Gastrocnemius medialis (tissue), 4 donors: ENCODE data around the gene NDC1. TPM values are rescaled to one million over a fixed set of nuclear protein-coding genes. Genes with fewer than 3 reads are reported as not detected.
A peak's percentile ranks its signal among the peaks of the same experiment; 100 is the strongest.

Experiments
- ATAC-seq, 2 donors: fragments of 150-250 bp; one replicate each; pipeline ENCODE4 v1.9.1; 2016
- DNase-seq, 2 donors: peaks; one replicate each; pipeline ENCODE4 v3.0.0-alpha.2; 2019
- H3K27ac ChIP-seq, 4 donors: fragments of 200-600 bp; sonication (generic); 1 replicate in 1 of 4; 2 replicates in 3 of 4; pipeline ENCODE4 v1.5.1; 2016 to 2018; ENCODE audit warnings: mild to moderate bottlenecking in 2 of 4, moderate library complexity in 1 of 4
- H3K27me3 ChIP-seq, 3 donors: fragments of 200-600 bp; sonication (generic) in 2 of 3; 1 replicate in 1 of 3; 2 replicates in 2 of 3; pipeline versions ENCODE4 v1.5.1 to v1.6.0; 2016 to 2019; ENCODE audit warnings: mild to moderate bottlenecking in 1 of 3, moderate library complexity in 1 of 3
- H3K36me3 ChIP-seq, 2 donors: fragments of 200-600 bp; sonication (generic) in 1 of 2; one replicate each; pipeline ENCODE4 v1.5.1; 2017 to 2018
- H3K4me1 ChIP-seq, 2 donors: fragments of 200-600 bp; sonication (generic) in 1 of 2; one replicate each; pipeline ENCODE4 v1.5.1; 2016 to 2017; ENCODE audit warnings: mild to moderate bottlenecking in 2 of 2
- H3K4me3 ChIP-seq, 4 donors: fragments of 200-600 bp; sonication (generic) in 3 of 4; 1 replicate in 1 of 4; 2 replicates in 3 of 4; pipeline ENCODE4 v1.5.1; 2016 to 2019; ENCODE audit warnings: mild to moderate bottlenecking in 2 of 4
- H3K9me3 ChIP-seq, 3 donors: fragments of 200-600 bp; sonication (generic) in 2 of 3; 1 replicate in 1 of 3; 2 replicates in 2 of 3; pipeline ENCODE4 v1.5.1; 2016 to 2019
- CTCF ChIP-seq, 5 experiments: fragments of 450-650 bp in 3 of 5; fragments of 200-600 bp in 2 of 5; sonication (generic) in 2 of 5; IDR thresholded peaks in 4 of 5; conservative IDR thresholded peaks in 1 of 5; 1 replicate in 4 of 5; 2 replicates in 1 of 5; pipeline ENCODE4 v1.5.1; 2016 to 2019; ENCODE audit warnings: antibody characterized with exemption in 5 of 5, mild to moderate bottlenecking in 3 of 5, moderate library complexity in 3 of 5
- POLR2A ChIP-seq, 2 donors: fragments of 450-650 bp; IDR thresholded peaks; one replicate each; pipeline ENCODE4 v1.6.1; 2017; ENCODE audit warnings: antibody characterized with exemption in 2 of 2, mild to moderate bottlenecking in 2 of 2, moderate library complexity in 2 of 2
- in situ Hi-C, 4 donors: fragments of 200-750 bp; cut with MboI; loops; one replicate each; pipeline versions ENCODE4 v1.15.0 to v1.8.0; 2017; ENCODE audit warnings: low sequenced_read_pairs in 4 of 4
- intact Hi-C: fragments of 100-400 bp; cut with DNase I; formaldehyde crosslinking; loops from one replicate; pipeline ENCODE4 v1.15.1; 2023; ENCODE audit warnings: low total_unique reads
- total RNA-seq, 4 donors: library from RNA; depleted of rRNA; stranded (reverse); fragments of >200 nt; gene quantifications; one replicate each; pipeline versions ENCODE4 v1.1.0 to v1.2.3, GENCODE V29; 2016

Gene NDC1
- total RNA-seq, 4 donors from 2014 or later, result 7.6 to 27.0 (median 9.5) TPM

GRCh38 chr1:53842347-53842746 lies 4.3 kb upstream of the NDC1 start:
- TF ChIP-seq CTCF (IDR thresholded peaks at IDR 0.05 in 4 of 5, conservative IDR thresholded peaks at IDR 0.05 in 1 of 5) (no peak), POLR2A (IDR thresholded peaks at IDR 0.05) (no peak)
- H3K9me3 ChIP-seq, result peaks cover 0 to 9% (median 0%) of the 10 kb centered on the region in 3 donors
- no peak overlapping the region for H3K27ac ChIP-seq
- ATAC-seq (no peak), DNase-seq (no peak)
- intact Hi-C loops (no loop called here), in situ Hi-C loops (loop anchor here in 1 of 4 donors (5.0 kb wide), 1 partner anchor 210 kb away; the partner anchor contains the start of genes TCEANC2 and TMEM59)
- peaks cover 6 to 10% of the 10 kb centered on the region in 2 donors for H3K4me1 ChIP-seq
- no peaks in the 10 kb centered on the region for H3K36me3 ChIP-seq
- no peaks in the 10 kb centered on the region for H3K27me3 ChIP-seq
- no peak overlapping the region for H3K4me3 ChIP-seq

- TF ChIP-seq CTCF (IDR thresholded peaks at IDR 0.05 in 4 of 5, conservative IDR thresholded peaks at IDR 0.05 in 1 of 5) (no peak), POLR2A (IDR thresholded peaks at IDR 0.05) (no peak)
- Histone ChIP-seq H3K27ac (peak overlapping the region; percentile 93 to 99 (median 96)), H3K36me3 (no peaks in the 10 kb centered on the region), H3K9me3 (peaks cover 0 to 9% (median 0%) of the 10 kb centered on the region in 3 donors), H3K4me3 (peak overlapping the region; percentile 76 to 89 (median 86)), H3K4me1 (peaks cover 13 to 16% of the 10 kb centered on the region in 2 donors), H3K27me3 (no peaks in the 10 kb centered on the region)
- ATAC-seq, result no peak
- intact Hi-C loops, result loop anchor here (1.0 kb wide), 4 partner anchors 51 to 926 kb away; partner anchors contain the start of genes IFT25, PARS2, TCEANC2 and TMEM59
- DNase-seq, result no peak
- in situ Hi-C loops, result no loop called here
These were observed 518 bp upstream of the NDC1 start for GRCh38 chr1:53838654-53838974.

- intact Hi-C loops (no loop called here), in situ Hi-C loops (no loop called here)
- TF ChIP-seq POLR2A (IDR thresholded peaks at IDR 0.05), result no peak
- no peak for TF ChIP-seq CTCF (IDR thresholded peaks at IDR 0.05 in 4 of 5, conservative IDR thresholded peaks at IDR 0.05 in 1 of 5)
- H3K27ac ChIP-seq, result peak overlapping the region; percentile 93 to 99 (median 96)
- H3K4me3 ChIP-seq, result peak overlapping the region; percentile 76 to 89 (median 86)
- ATAC-seq (no peak), DNase-seq (no peak)
- H3K9me3 ChIP-seq, result peaks cover 0 to 5% (median 0%) of the 10 kb centered on the region in 3 donors
- no peaks in the 10 kb centered on the region for H3K27me3 ChIP-seq
- peaks cover 13 to 16% of the 10 kb centered on the region in 2 donors for H3K4me1 ChIP-seq
- no peaks in the 10 kb centered on the region for H3K36me3 ChIP-seq
These were observed 511 bp downstream of the NDC1 start for GRCh38 chr1:53837646-53837923.

GRCh38 chr1:53835491-53835890 lies 2.6 kb downstream of the NDC1 start:
- no peak for TF ChIP-seq CTCF (IDR thresholded peaks at IDR 0.05 in 4 of 5, conservative IDR thresholded peaks at IDR 0.05 in 1 of 5)
- TF ChIP-seq POLR2A (IDR thresholded peaks at IDR 0.05), result no peak
- in situ Hi-C loops (no loop called here), intact Hi-C loops (no loop called here)
- no peaks in the 10 kb centered on the region for H3K9me3 ChIP-seq
- H3K36me3 ChIP-seq, result peaks cover 0 to 7% of the 10 kb centered on the region in 2 donors
- H3K27me3 ChIP-seq, result no peaks in the 10 kb centered on the region
- peaks cover 13 to 16% of the 10 kb centered on the region in 2 donors for H3K4me1 ChIP-seq
- DNase-seq, result no peak
- no peak overlapping the region for H3K27ac ChIP-seq
- H3K4me3 ChIP-seq, result no peak overlapping the region
- no peak for ATAC-seq

GRCh38 chr1:53834776-53835175 lies 3.3 kb downstream of the NDC1 start:
- Histone ChIP-seq H3K36me3 (peaks cover 0 to 9% of the 10 kb centered on the region in 2 donors), H3K4me3 (no peak overlapping the region), H3K4me1 (peaks cover 13 to 16% of the 10 kb centered on the region in 2 donors), H3K27ac (no peak overlapping the region), H3K9me3 (no peaks in the 10 kb centered on the region), H3K27me3 (no peaks in the 10 kb centered on the region)
- in situ Hi-C loops (no loop called here), intact Hi-C loops (no loop called here)
- no peak for ATAC-seq
- DNase-seq, result no peak
- TF ChIP-seq POLR2A (IDR thresholded peaks at IDR 0.05), result no peak
- TF ChIP-seq CTCF (IDR thresholded peaks at IDR 0.05 in 4 of 5, conservative IDR thresholded peaks at IDR 0.05 in 1 of 5), result no peak
